Gastrocnemius medialis (tissue), 4 donors: ENCODE results near the gene CAPN8. TPM values are rescaled to one million over a fixed set of nuclear protein-coding genes. Genes with fewer than 3 reads are reported as not detected.

ENCODE experiments used
- ATAC-seq, 2 donors: fragments of 150-250 bp; one replicate each; pipeline ENCODE4 v1.9.1; 2016
- DNase-seq, 2 donors: peaks; one replicate each; pipeline ENCODE4 v3.0.0-alpha.2; 2019
- H3K27ac ChIP-seq, 4 donors: fragments of 200-600 bp; sonication (generic); 1 replicate in 1 of 4; 2 replicates in 3 of 4; pipeline ENCODE4 v1.5.1; 2016 to 2018; ENCODE audit warnings: mild to moderate bottlenecking in 2 of 4, moderate library complexity in 1 of 4
- H3K27me3 ChIP-seq, 3 donors: fragments of 200-600 bp; sonication (generic) in 2 of 3; 1 replicate in 1 of 3; 2 replicates in 2 of 3; pipeline versions ENCODE4 v1.5.1 to v1.6.0; 2016 to 2019; ENCODE audit warnings: mild to moderate bottlenecking in 1 of 3, moderate library complexity in 1 of 3
- H3K36me3 ChIP-seq, 2 donors: fragments of 200-600 bp; sonication (generic) in 1 of 2; one replicate each; pipeline ENCODE4 v1.5.1; 2017 to 2018
- H3K4me1 ChIP-seq, 2 donors: fragments of 200-600 bp; sonication (generic) in 1 of 2; one replicate each; pipeline ENCODE4 v1.5.1; 2016 to 2017; ENCODE audit warnings: mild to moderate bottlenecking in 2 of 2
- H3K4me3 ChIP-seq, 4 donors: fragments of 200-600 bp; sonication (generic) in 3 of 4; 1 replicate in 1 of 4; 2 replicates in 3 of 4; pipeline ENCODE4 v1.5.1; 2016 to 2019; ENCODE audit warnings: mild to moderate bottlenecking in 2 of 4
- H3K9me3 ChIP-seq, 3 donors: fragments of 200-600 bp; sonication (generic) in 2 of 3; 1 replicate in 1 of 3; 2 replicates in 2 of 3; pipeline ENCODE4 v1.5.1; 2016 to 2019
- POLR2A ChIP-seq, 2 donors: fragments of 450-650 bp; IDR thresholded peaks; one replicate each; pipeline ENCODE4 v1.6.1; 2017; ENCODE audit warnings: antibody characterized with exemption in 2 of 2, mild to moderate bottlenecking in 2 of 2, moderate library complexity in 2 of 2
- in situ Hi-C, 4 donors: fragments of 200-750 bp; cut with MboI; loops; one replicate each; pipeline versions ENCODE4 v1.15.0 to v1.8.0; 2017; ENCODE audit warnings: low sequenced_read_pairs in 4 of 4
- intact Hi-C: fragments of 100-400 bp; cut with DNase I; formaldehyde crosslinking; loops from one replicate; pipeline ENCODE4 v1.15.1; 2023; ENCODE audit warnings: low total_unique reads
- total RNA-seq, 4 donors: library from RNA; depleted of rRNA; stranded (reverse); fragments of >200 nt; gene quantifications; one replicate each; pipeline versions ENCODE4 v1.1.0 to v1.2.3, GENCODE V29; 2016
- TF ChIP-seq, protein P1 (sequence below), 5 experiments: fragments of 450-650 bp in 3 of 5; fragments of 200-600 bp in 2 of 5; sonication (generic) in 2 of 5; IDR thresholded peaks in 4 of 5; conservative IDR thresholded peaks in 1 of 5; 1 replicate in 4 of 5; 2 replicates in 1 of 5; pipeline ENCODE4 v1.5.1; 2016 to 2019; ENCODE audit warnings: antibody characterized with exemption in 5 of 5, mild to moderate bottlenecking in 3 of 5, moderate library complexity in 3 of 5

Gene CAPN8
- total RNA-seq, 4 donors from 2014 or later: 0.46 to 0.85 TPM; not detected in 2

DNA sequence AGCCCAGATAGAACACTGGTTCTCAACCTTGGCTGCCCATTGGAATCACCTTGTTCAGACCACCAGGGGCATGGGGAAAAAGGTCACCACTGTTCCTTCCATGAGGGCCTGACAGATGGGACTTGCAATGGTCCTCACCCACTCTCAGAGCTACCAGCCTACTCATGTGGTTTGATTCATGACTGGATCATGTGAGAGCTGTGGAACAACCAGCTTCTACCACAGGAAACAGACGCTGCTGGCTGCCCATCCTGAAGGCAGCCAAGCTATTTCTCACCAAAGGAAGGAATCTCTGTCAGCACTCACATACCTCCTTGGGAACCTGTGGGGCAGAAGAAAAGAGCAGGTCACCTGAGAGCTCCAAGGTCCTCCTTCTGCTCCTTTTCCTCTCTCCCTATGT, 53.6 kb downstream of the CAPN8 start:
- Histone ChIP-seq H3K9me3 (no peaks in the 10 kb centered on the region), H3K36me3 (no peaks in the 10 kb centered on the region), H3K4me3 (no peak overlapping the region), H3K4me1 (no peaks in the 10 kb centered on the region), H3K27me3 (no peaks in the 10 kb centered on the region), H3K27ac (no peak overlapping the region)
- intact Hi-C loops: no loop called here
- no peak for DNase-seq
- in situ Hi-C loops: no loop called here
- TF ChIP-seq, protein P1, sequence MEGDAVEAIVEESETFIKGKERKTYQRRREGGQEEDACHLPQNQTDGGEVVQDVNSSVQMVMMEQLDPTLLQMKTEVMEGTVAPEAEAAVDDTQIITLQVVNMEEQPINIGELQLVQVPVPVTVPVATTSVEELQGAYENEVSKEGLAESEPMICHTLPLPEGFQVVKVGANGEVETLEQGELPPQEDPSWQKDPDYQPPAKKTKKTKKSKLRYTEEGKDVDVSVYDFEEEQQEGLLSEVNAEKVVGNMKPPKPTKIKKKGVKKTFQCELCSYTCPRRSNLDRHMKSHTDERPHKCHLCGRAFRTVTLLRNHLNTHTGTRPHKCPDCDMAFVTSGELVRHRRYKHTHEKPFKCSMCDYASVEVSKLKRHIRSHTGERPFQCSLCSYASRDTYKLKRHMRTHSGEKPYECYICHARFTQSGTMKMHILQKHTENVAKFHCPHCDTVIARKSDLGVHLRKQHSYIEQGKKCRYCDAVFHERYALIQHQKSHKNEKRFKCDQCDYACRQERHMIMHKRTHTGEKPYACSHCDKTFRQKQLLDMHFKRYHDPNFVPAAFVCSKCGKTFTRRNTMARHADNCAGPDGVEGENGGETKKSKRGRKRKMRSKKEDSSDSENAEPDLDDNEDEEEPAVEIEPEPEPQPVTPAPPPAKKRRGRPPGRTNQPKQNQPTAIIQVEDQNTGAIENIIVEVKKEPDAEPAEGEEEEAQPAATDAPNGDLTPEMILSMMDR (IDR thresholded peaks at IDR 0.05 in 4 of 5, conservative IDR thresholded peaks at IDR 0.05 in 1 of 5): no peak
- no peak for TF ChIP-seq POLR2A (IDR thresholded peaks at IDR 0.05)
- ATAC-seq: no peak

GRCh38 chr1:223609977-223610376, 55.5 kb downstream of the CAPN8 start:
- H3K27ac ChIP-seq: no peak overlapping the region
- H3K27me3 ChIP-seq: no peaks in the 10 kb centered on the region
- intact Hi-C loops (no loop called here), in situ Hi-C loops (no loop called here)
- no peaks in the 10 kb centered on the region for H3K4me1 ChIP-seq
- TF ChIP-seq, protein P1 (IDR thresholded peaks at IDR 0.05 in 4 of 5, conservative IDR thresholded peaks at IDR 0.05 in 1 of 5): no peak
- no peak for TF ChIP-seq POLR2A (IDR thresholded peaks at IDR 0.05)
- DNase-seq (no peak), ATAC-seq (no peak)
- H3K4me3 ChIP-seq: no peak overlapping the region
- no peaks in the 10 kb centered on the region for H3K36me3 ChIP-seq
- H3K9me3 ChIP-seq: no peaks in the 10 kb centered on the region

DNA sequence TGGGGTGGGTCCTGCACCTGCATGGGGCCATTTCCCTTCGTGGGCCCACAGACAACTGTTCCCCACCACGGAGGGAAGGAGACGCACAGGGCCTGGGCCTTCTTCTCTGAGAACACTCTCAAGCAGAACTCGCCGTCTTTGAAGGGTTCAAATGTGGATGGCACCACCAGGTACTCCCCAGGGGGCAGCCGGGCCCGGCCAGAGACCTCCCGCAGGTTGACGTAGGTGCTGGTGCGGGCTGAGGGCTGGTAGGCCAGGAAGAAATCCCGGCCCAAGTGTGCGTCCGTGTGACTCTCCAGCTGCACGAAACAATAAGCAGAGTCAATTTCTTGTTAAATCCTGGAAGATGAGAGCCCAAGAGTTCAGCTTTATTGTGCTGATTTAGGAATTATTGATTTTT, 56.4 kb downstream of the CAPN8 start:
- in situ Hi-C loops: no loop called here
- H3K27me3 ChIP-seq: no peaks in the 10 kb centered on the region
- no peak overlapping the region for H3K27ac ChIP-seq
- H3K4me1 ChIP-seq: no peaks in the 10 kb centered on the region
- H3K9me3 ChIP-seq: no peaks in the 10 kb centered on the region
- no peak for DNase-seq
- H3K36me3 ChIP-seq: no peaks in the 10 kb centered on the region
- no peak overlapping the region for H3K4me3 ChIP-seq
- no peak for ATAC-seq
- intact Hi-C loops: no loop called here
- TF ChIP-seq POLR2A (IDR thresholded peaks at IDR 0.05): no peak
- TF ChIP-seq, protein P1 (IDR thresholded peaks at IDR 0.05 in 4 of 5, conservative IDR thresholded peaks at IDR 0.05 in 1 of 5): no peak

DNA sequence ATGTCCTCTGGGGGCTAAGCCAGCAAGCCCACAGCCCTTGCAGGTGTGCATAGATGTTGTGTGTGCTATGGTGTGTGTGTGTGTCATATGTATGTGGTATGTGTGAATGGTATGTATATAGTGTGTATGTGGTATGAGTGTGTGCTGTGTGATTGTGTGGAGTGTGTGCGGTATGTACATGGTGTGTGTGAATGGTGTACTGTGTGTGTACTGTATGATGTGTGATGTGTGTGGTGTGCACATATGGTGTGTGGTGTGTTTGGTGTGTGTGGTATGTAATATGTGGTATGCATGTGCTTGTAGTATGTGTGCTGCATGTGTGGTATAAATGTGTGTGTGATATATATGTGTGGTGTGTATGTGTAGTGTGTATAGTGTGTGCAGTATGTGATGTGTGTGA, 107.0 kb downstream of the CAPN8 start:
- TF ChIP-seq, protein P1 (IDR thresholded peaks at IDR 0.05 in 4 of 5, conservative IDR thresholded peaks at IDR 0.05 in 1 of 5): no peak
- TF ChIP-seq POLR2A (IDR thresholded peaks at IDR 0.05): no peak
- in situ Hi-C loops (no loop called here), intact Hi-C loops (no loop called here)
- Histone ChIP-seq H3K27me3 (no peaks in the 10 kb centered on the region), H3K27ac (no peak overlapping the region), H3K9me3 (no peaks in the 10 kb centered on the region), H3K4me3 (no peak overlapping the region), H3K36me3 (no peaks in the 10 kb centered on the region), H3K4me1 (no peaks in the 10 kb centered on the region)
- DNase-seq: no peak
- no peak for ATAC-seq

GRCh38 chr1:223557130-223557475, 108.4 kb downstream of the CAPN8 start:
- no peaks in the 10 kb centered on the region for H3K9me3 ChIP-seq
- no peaks in the 10 kb centered on the region for H3K27me3 ChIP-seq
- ATAC-seq (no peak), DNase-seq (no peak)
- TF ChIP-seq, protein P1 (IDR thresholded peaks at IDR 0.05 in 4 of 5, conservative IDR thresholded peaks at IDR 0.05 in 1 of 5): no peak
- no peak for TF ChIP-seq POLR2A (IDR thresholded peaks at IDR 0.05)
- no peaks in the 10 kb centered on the region for H3K36me3 ChIP-seq
- H3K4me3 ChIP-seq: no peak overlapping the region
- in situ Hi-C loops: no loop called here
- intact Hi-C loops: no loop called here
- H3K4me1 ChIP-seq: no peaks in the 10 kb centered on the region
- no peak overlapping the region for H3K27ac ChIP-seq
